HUES48 (cell line): Measurements from ENCODE around the gene NFATC2IP.
"Not testable (repeated sequence)": the region's sequence is repeated elsewhere in the genome, so short reads cannot be mapped to it uniquely, and the experiment has no call there.

Source experiments
- H3K27ac ChIP-seq: one replicate; pipeline ENCODE4 v1.7.0; 2013; ENCODE audit warnings: low read depth, low read length, inconsistent platforms
- H3K27me3 ChIP-seq: 2 replicates; pipeline ENCODE4 v1.6.1; 2013; ENCODE audit warnings: mild to moderate bottlenecking, low read length; ENCODE audit not compliant: control insufficient read depth, insufficient read depth
- H3K36me3 ChIP-seq: 2 replicates; pipeline ENCODE4 v1.6.1; 2013; ENCODE audit warnings: low read length; ENCODE audit not compliant: control insufficient read depth, insufficient read depth
- H3K4me1 ChIP-seq: 2 replicates; pipeline ENCODE4 v1.6.1; 2013; ENCODE audit warnings: mild to moderate bottlenecking, low read length; ENCODE audit not compliant: control insufficient read depth, insufficient read depth
- H3K4me3 ChIP-seq: 2 replicates; pipeline ENCODE4 v1.5.1; 2013; ENCODE audit warnings: mild to moderate bottlenecking, low read depth, low read length
- H3K9ac ChIP-seq: 2 replicates; pipeline ENCODE4 v1.6.1; 2013; ENCODE audit warnings: mild to moderate bottlenecking, low read depth, low read length, moderate library complexity
- H3K9me3 ChIP-seq: 2 replicates; pipeline ENCODE4 v1.6.1; 2013; ENCODE audit warnings: low read length; ENCODE audit not compliant: control insufficient read depth, insufficient read depth

The NFATC2IP gene

DNA sequence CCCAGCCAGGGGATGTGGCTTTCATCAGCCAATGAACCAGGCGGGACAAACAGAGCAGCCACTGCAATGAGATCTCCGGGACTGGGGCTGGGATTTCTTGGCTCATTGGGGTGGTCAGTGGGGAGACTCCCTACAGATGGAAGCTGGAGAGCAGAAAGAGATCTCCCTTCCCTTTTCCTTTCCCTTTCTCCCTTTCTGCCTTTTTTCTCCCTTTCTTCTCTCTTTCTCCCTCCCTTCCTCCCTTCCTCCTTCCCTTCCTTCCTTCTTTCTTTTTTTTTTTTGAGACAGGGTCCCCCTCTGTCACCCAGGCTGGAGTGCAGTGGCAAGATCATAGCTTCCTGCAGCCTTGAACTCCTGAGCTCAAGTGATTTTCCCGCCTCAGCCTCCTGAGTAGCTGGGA lies 48.1 kb downstream of the NFATC2IP start:
- no peak overlapping the region for H3K9ac ChIP-seq
- H3K36me3 ChIP-seq = no peaks in the 10 kb centered on the region
- H3K27ac ChIP-seq = no peak overlapping the region

DNA sequence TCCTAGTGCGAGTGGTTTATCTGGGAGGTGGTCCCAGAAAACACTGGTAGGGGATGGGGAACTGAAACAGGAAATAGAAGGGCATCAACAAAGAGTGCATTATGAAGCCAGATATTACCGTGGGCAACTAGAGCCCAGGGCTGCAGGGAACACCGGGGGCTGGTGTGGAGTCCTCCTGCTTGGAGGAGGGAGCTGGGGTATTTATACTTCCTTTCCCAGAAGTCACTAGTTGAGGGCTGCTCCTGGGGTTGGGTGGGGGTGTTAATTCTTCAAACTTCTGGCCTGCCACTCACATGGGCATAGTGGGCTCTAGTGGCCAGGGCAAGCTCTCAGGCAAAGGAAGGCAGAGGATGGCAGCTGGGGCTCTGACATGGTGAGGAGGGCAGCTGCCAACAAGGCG lies 48.8 kb downstream of the NFATC2IP start:
- Histone ChIP-seq H3K27me3 (no peaks in the 10 kb centered on the region), H3K36me3 (no peaks in the 10 kb centered on the region), H3K4me3 (no peak overlapping the region), H3K9ac (no peak overlapping the region), H3K27ac (no peak overlapping the region), H3K9me3 (no peaks in the 10 kb centered on the region), H3K4me1 (no peaks in the 10 kb centered on the region)

More for the DNA sequence above, 48.1 kb downstream of the NFATC2IP start:
- Histone ChIP-seq H3K27me3 (no peaks in the 10 kb centered on the region), H3K4me3 (no peak overlapping the region), H3K9me3 (no peaks in the 10 kb centered on the region), H3K4me1 (no peaks in the 10 kb centered on the region)

DNA sequence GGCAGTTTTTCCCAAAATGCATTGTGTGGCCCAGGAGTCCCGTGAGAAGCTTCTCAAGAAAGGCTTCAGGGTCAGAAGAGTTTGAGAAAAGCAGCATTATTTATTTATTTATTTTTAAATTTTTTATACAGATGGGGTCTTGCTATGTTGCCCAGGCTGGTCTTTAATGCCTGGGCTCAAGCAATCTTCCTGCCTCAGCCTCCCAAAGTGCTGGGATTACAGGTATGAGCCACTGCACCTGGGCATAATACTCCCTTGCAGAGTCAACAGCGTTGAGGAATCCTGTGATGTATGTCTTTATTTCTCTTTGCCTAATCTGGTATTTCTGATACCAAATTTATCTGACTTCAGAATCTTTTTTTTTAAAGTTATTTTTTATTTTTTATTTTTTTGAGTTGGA lies 49.3 kb downstream of the NFATC2IP start:
- H3K4me1 ChIP-seq = no peaks in the 10 kb centered on the region
- H3K4me3 ChIP-seq = no peak overlapping the region
- H3K9me3 ChIP-seq = no peaks in the 10 kb centered on the region
- H3K9ac ChIP-seq = no peak overlapping the region
- H3K27ac ChIP-seq = no peak overlapping the region
- H3K36me3 ChIP-seq = no peaks in the 10 kb centered on the region
- no peaks in the 10 kb centered on the region for H3K27me3 ChIP-seq

DNA sequence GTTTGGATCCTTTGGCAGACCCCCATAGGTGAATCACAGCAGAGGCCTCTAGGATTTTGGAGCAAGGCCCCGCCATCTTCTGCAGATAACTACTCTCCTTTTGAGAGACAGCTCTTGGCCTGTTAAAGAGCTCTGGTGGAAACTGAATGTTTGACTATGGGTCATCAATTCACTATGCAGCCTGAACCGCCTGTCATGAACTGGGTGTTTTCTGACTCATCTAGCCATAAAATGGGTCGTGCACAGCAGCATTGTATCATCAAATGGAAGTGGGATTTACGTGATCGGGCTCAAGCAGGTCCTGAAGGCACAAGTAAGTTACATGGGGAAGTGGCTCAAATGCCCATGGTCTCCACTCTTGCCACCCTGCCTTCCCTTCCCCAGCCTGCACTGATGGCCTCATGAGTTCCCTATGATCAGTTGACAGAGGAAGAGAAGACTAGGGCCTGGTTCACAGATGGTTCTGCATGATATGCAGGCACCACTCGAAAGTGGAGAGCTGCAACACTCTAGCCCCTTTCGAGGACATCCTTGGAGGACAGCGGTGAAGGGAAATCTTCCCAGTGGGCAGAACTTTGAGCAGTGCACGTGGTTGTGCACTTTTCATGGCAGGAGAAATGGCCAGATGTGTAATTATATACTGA lies 53.9 kb downstream of the NFATC2IP start:
- H3K4me3 ChIP-seq, H3K9ac ChIP-seq, H3K27ac ChIP-seq, H3K27me3 ChIP-seq, H3K36me3 ChIP-seq, H3K9me3 ChIP-seq, H3K4me1 ChIP-seq: not testable (repeated sequence)

DNA sequence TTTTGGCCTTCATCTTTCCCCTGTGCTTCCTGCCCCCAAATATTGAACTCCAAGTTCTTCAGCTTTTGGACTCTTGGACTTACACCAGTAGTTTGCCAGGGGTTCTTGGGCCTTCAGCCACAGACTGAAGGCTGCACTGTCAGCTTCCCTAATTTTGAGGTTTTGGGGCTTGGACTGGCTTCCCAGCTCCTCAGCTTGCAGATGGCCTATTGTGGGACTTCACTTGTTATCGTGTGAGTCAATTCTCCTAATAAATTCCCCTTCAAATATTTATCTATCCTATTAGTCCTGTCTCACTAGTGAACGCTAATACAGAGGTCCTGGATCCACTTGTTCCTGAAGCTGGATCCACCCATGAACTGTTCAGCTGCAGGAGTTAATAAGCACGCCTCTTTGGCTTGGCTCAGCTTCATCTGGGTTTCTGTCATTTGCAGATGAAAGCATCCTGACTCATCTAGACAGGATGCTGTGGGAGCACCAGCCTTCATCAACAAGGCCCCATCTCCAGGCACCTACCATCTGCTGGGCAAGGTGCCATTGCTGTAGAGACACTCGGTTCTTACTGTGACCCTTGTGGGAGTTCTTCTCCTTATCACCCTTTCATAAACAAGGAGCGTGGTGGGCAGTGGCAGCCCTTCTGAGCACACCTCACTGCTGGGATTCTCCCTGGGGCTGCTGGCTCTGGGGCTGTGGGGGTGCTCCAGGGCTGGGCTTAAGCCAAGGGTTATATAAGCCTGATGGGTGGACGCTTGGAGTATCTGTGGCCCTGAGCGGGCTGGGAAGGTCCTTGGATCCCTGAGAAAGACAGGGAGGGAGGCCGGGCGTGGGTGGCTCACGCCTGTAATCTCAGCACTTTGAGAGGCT lies 57.2 kb downstream of the NFATC2IP start:
- Histone ChIP-seq H3K36me3 (no peaks in the 10 kb centered on the region), H3K9ac (no peak overlapping the region), H3K27me3 (no peaks in the 10 kb centered on the region), H3K9me3 (no peaks in the 10 kb centered on the region), H3K4me3 (no peak overlapping the region), H3K4me1 (no peaks in the 10 kb centered on the region), H3K27ac (no peak overlapping the region)

DNA sequence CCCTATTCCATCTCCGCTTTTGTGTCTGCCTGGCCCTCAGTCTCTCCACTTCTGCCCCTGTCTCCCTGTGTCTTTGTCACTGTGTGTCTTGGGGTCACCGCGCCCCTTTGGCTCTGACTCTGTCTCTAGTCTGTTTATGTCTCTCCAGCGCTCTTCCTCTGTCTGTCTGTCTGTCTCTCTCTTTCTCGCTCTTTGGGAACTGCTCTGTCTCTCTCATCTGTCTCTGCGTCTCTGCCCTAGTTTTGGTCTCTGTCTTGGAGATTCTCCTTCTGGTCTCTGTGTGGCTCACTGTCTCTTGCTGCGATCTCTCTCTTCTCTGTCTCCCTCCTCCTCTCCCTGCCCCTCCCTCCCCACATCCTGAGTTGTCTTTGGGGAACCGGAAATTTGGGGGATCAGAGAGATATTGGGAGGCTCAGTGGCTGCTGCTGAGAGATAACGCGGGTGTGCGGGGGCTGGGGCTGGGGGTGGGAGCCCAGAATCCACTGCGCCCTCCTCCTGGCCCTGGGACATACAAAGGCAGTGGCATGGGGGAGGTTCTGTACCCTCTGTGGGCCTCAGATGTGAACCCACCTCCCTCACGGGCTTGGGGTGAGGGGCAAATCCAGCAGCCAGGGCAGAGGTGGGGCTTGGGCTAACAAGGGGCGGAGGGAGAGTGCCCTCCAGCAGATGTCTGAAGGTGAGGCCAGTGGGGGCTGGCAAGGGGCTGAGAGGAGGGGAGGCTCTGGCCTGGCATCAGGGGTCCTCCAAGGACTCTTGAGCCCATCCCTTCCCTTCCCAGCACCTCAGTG lies 58.5 kb downstream of the NFATC2IP start:
- H3K36me3 ChIP-seq = no peaks in the 10 kb centered on the region
- H3K27me3 ChIP-seq = no peaks in the 10 kb centered on the region
- H3K27ac ChIP-seq = no peak overlapping the region
- H3K4me3 ChIP-seq = no peak overlapping the region
- no peaks in the 10 kb centered on the region for H3K4me1 ChIP-seq
- H3K9ac ChIP-seq = no peak overlapping the region
- H3K9me3 ChIP-seq = no peaks in the 10 kb centered on the region

DNA sequence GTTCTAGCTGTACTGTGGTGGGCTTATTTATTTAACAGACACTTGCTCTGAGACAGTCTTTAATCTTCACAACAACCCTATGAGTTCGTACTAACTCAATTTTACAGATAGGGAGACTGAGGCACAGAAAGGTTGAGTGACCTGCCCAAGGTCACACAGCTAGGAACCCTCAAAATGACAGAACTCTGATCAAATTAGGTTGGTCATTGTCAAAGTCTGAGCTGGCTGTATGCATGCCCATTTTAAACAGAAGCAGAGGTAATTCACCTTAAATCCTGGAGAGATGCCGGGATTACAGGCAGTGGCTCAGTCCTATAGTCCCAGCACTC lies 59.1 kb downstream of the NFATC2IP start:
- no peaks in the 10 kb centered on the region for H3K36me3 ChIP-seq
- H3K9ac ChIP-seq = no peak overlapping the region
- H3K27me3 ChIP-seq = no peaks in the 10 kb centered on the region
- no peaks in the 10 kb centered on the region for H3K4me1 ChIP-seq
- no peak overlapping the region for H3K27ac ChIP-seq
- no peaks in the 10 kb centered on the region for H3K9me3 ChIP-seq
- H3K4me3 ChIP-seq = no peak overlapping the region

DNA sequence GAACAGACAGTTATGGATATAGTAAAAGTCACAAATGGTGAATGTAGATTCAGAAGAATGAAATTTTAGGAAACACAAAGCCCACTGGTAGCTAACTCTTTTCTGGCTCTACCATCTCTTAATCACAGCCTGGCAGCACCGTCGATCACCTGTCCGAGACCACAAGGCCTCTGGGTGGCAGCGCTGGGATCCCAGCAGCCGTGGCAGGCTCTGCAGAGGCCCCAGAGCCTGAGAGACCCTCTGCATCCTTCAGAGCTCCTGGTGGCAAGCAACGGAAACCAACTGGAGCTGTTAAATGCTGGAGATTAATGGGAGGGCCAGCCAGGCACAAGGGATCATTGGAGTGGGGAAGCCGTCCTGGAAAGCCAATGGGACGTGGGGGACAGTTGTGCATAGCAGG lies 60.4 kb downstream of the NFATC2IP start:
- Histone ChIP-seq H3K4me1 (no peaks in the 10 kb centered on the region), H3K36me3 (no peaks in the 10 kb centered on the region), H3K4me3 (no peak overlapping the region), H3K9me3 (no peaks in the 10 kb centered on the region), H3K27ac (no peak overlapping the region), H3K27me3 (no peaks in the 10 kb centered on the region), H3K9ac (no peak overlapping the region)

DNA sequence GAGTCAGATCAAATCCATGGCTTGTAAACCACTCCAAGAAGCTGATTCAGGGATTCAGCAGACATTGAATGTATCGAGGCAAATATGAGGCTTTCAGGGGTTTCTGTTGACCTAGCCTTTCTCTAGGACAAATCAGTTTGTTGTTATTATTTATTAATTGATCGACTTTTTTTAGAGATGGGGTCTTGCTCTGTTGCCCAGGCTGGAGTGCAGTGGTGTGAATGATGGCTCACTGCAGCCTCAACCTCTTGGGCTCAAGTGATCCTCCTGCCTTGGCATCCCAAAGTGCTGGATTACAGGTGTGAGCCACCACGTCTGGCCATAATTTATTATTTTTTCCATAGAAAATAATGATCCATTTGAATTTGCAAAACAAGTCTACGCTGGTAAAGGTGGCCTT lies 61.1 kb downstream of the NFATC2IP start:
- no peaks in the 10 kb centered on the region for H3K36me3 ChIP-seq
- no peak overlapping the region for H3K27ac ChIP-seq
- no peak overlapping the region for H3K9ac ChIP-seq
- no peaks in the 10 kb centered on the region for H3K27me3 ChIP-seq
- no peaks in the 10 kb centered on the region for H3K4me1 ChIP-seq
- no peak overlapping the region for H3K4me3 ChIP-seq
- H3K9me3 ChIP-seq = no peaks in the 10 kb centered on the region

DNA sequence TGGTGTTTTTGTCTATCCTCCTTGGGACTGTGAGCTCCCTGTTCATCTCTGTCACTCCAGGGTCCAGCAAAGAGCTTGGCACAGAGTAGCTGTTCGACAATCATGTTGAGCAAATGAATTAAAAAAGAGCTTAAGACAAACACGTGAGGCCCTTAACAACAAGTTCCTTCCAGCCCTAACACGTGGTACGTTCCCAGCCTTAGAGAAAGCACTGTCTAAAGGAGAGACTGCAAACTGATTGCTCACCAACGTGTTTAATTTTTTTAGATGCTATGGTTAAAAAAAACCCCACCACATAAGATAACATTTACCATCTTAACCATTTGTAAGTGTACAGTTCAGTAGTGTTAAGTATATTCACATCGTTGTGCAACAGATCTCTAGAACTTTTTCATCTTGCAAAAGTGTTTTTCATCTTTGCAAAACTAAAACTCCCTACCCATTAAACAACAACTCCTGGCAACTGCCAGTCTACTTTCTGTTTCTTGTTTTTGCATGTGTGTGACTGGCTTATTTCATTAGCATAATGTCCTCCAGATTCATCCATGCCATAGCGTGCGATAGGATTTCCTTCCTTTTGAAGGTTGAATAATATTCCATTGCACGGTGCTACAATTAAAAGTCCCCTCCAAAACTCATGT lies 62.3 kb downstream of the NFATC2IP start:
- Histone ChIP-seq H3K27ac (no peak overlapping the region), H3K9me3 (no peaks in the 10 kb centered on the region), H3K27me3 (no peaks in the 10 kb centered on the region), H3K36me3 (no peaks in the 10 kb centered on the region), H3K9ac (no peak overlapping the region), H3K4me1 (no peaks in the 10 kb centered on the region), H3K4me3 (no peak overlapping the region)
